Ammon's horn (tissue), 1 donor: ENCODE results near the gene GALNT7.
"Not testable (repeated sequence)": the region's sequence is repeated elsewhere in the genome, so short reads cannot be mapped to it uniquely, and the experiment has no call there.

ENCODE experiments used
- DNase-seq: peaks from one replicate; pipeline ENCODE4 v3.0.0-alpha.2; 2016; ENCODE audit warnings: low spot score

GALNT7 gene

GRCh38 chr4:173168396-173169177 is at the start of gene GALNT7:
Gene GALNT7 (plus strand): TSS chr4:173168811. CDS start chr4:173168836, 25 bp downstream.
- peak; percentile 75 for DNase-seq

GRCh38 chr4:173118819-173119218 is 49.8 kb upstream of the GALNT7 start:
- DNase-seq, result not testable (repeated sequence)

- no peak for DNase-seq
These were observed 48.8 kb upstream of the GALNT7 start for GRCh38 chr4:173119818-173120217.

- DNase-seq, result no peak
These were observed 47.5 kb upstream of the GALNT7 start for GRCh38 chr4:173121076-173121561.

- DNase-seq, result no peak
These were observed 44.3 kb upstream of the GALNT7 start for GRCh38 chr4:173124209-173124865.

GRCh38 chr4:173125216-173125812 is 43.3 kb upstream of the GALNT7 start:
- DNase-seq, result no peak

GRCh38 chr4:173128199-173128890 is 40.3 kb upstream of the GALNT7 start:
- DNase-seq, result no peak

- DNase-seq, result no peak
These were observed 37.9 kb upstream of the GALNT7 start for GRCh38 chr4:173130687-173131086.

- no peak for DNase-seq
These were observed 34.2 kb upstream of the GALNT7 start for GRCh38 chr4:173134426-173134825.

- no peak for DNase-seq
These were observed 33.3 kb upstream of the GALNT7 start for GRCh38 chr4:173135241-173135847.

- DNase-seq, result no peak
These were observed 30.0 kb upstream of the GALNT7 start for GRCh38 chr4:173138624-173139023.

GRCh38 chr4:173139561-173139960 is 29.1 kb upstream of the GALNT7 start:
- DNase-seq, result peak; percentile 58

- no peak for DNase-seq
These were observed 23.5 kb upstream of the GALNT7 start for GRCh38 chr4:173145131-173145530.

- no peak for DNase-seq
These were observed 22.2 kb upstream of the GALNT7 start for GRCh38 chr4:173146456-173146855.

- DNase-seq, result no peak
These were observed 17.1 kb upstream of the GALNT7 start for GRCh38 chr4:173151496-173151895.

GRCh38 chr4:173152104-173152503 is 16.5 kb upstream of the GALNT7 start:
- DNase-seq, result no peak

- no peak for DNase-seq
These were observed 15.2 kb upstream of the GALNT7 start for GRCh38 chr4:173153445-173153844.

- DNase-seq, result no peak
These were observed 8.8 kb upstream of the GALNT7 start for GRCh38 chr4:173159791-173160190.

- no peak for DNase-seq
These were observed 7.7 kb upstream of the GALNT7 start for GRCh38 chr4:173160871-173161270.

- DNase-seq, result no peak
These were observed 7.3 kb upstream of the GALNT7 start for GRCh38 chr4:173161311-173161710.

- DNase-seq, result no peak
These were observed 2.9 kb upstream of the GALNT7 start for GRCh38 chr4:173165706-173166105.

- DNase-seq, result no peak
These were observed 2.1 kb upstream of the GALNT7 start for GRCh38 chr4:173166491-173166890.
